AG04449 (cell line): ENCODE results near the gene FOXN3.

Experiments
- CTCF ChIA-PET: fragments of 350-600 bp; formaldehyde crosslinking; extraction: SDS; loops from one replicate; lab custom pipeline; 2021; ENCODE audit warnings: antibody characterized with exemption; lab: Yijun Ruan, JAX
- POLR2A ChIA-PET: fragments of 400-600, 350-600 bp; formaldehyde crosslinking; extraction: SDS; loops from one replicate; lab custom pipeline; 2020; ENCODE audit warnings: antibody characterized with exemption, inconsistent platforms; lab: Yijun Ruan, JAX
- DNase-seq: peaks from one replicate; pipeline ENCODE4 v3.0.0-alpha.2; 2010; ENCODE audit warnings: low read depth, low spot score
- H3K4me3 ChIP-seq: 2 replicates; pipeline ENCODE4 v1.5.1; 2011; ENCODE audit warnings: low read depth, mild to moderate bottlenecking, control low read depth, low read length
- CTCF ChIP-seq: IDR thresholded peaks from one replicate; pipeline ENCODE4 v1.5.1; 2011; ENCODE audit warnings: mild to moderate bottlenecking, moderate library complexity, low read length, control low read depth, inconsistent platforms; ENCODE audit not compliant: insufficient read depth; ENCODE audit errors: missing control alignments

The FOXN3 gene

GRCh38 chr14:89372512-89372883, 44.5 kb downstream of the FOXN3 start:
- ChIA-PET POLR2A (interaction anchor here (0.6 kb wide), 3 partner anchors 15 to 68 kb away, joined by 3 to 4 read pairs (median 3); no protein-coding TSS in a partner anchor), CTCF (interaction anchor here (0.8 to 1.1 kb wide), 2 partner anchors 14 to 18 kb away, joined by 3 read pairs; no protein-coding TSS in a partner anchor)
- TF ChIP-seq CTCF, result no peak
- H3K4me3 ChIP-seq, result no peak overlapping the region
- DNase-seq, result no peak

GRCh38 chr14:89371585-89372511, 45.2 kb downstream of the FOXN3 start:
- H3K4me3 ChIP-seq, result no peak overlapping the region
- ChIA-PET CTCF (interaction anchor here (0.8 to 1.1 kb wide), 2 partner anchors 15 to 19 kb away, joined by 3 read pairs; no protein-coding TSS in a partner anchor), POLR2A (interaction anchor here (0.6 kb wide), 3 partner anchors 14 to 68 kb away, joined by 3 to 4 read pairs (median 3); no protein-coding TSS in a partner anchor)
- DNase-seq, result no peak
- no peak for TF ChIP-seq CTCF

- CTCF ChIA-PET, result interaction anchor here (1.1 to 1.4 kb wide), 2 partner anchors 12 to 22 kb away, joined by 3 to 4 read pairs; no protein-coding TSS in a partner anchor
- H3K4me3 ChIP-seq, result no peak overlapping the region
- POLR2A ChIA-PET, result no interaction called here
- DNase-seq, result no peak
- no peak for TF ChIP-seq CTCF
These were observed 46.3 kb downstream of the FOXN3 start for GRCh38 chr14:89370781-89371180.

- POLR2A ChIA-PET, result no interaction called here
- TF ChIP-seq CTCF, result no peak
- DNase-seq, result no peak
- no peak overlapping the region for H3K4me3 ChIP-seq
- CTCF ChIA-PET, result interaction anchor here (1.1 to 1.4 kb wide), 2 partner anchors 12 to 22 kb away, joined by 3 to 4 read pairs; no protein-coding TSS in a partner anchor
These were observed 46.7 kb downstream of the FOXN3 start for GRCh38 chr14:89370381-89370780.

GRCh38 chr14:89369656-89370055, 47.4 kb downstream of the FOXN3 start:
- CTCF ChIA-PET, result interaction anchor here (1.4 kb wide), 1 partner anchor 13 kb away, joined by 3 read pairs; no protein-coding TSS in a partner anchor
- POLR2A ChIA-PET, result no interaction called here

More at GRCh38 chr14:89369656-89370055, 47.4 kb downstream of the FOXN3 start:
- H3K4me3 ChIP-seq, result no peak overlapping the region
- no peak for TF ChIP-seq CTCF
- DNase-seq, result no peak
